A673 (cell line): ENCODE results near the gene CCER1. TPM values are rescaled to one million over a fixed set of nuclear protein-coding genes. Genes with fewer than 3 reads are reported as not detected.

Experiments
- BruUV-seq: library from RNA; stranded (reverse); fragments of 400-500 nt; replicated peaks from 2 replicates; lab custom pipeline; 2021; lab: Mats Ljungman, UMichigan
- CTCF ChIA-PET: fragments of 300-600 bp; sonication (Branson Sonifier 250); formaldehyde crosslinking; loops from one replicate; lab custom pipeline; 2022; ENCODE audit warnings: antibody characterized with exemption; lab: Charles Lee
- POLR2A ChIA-PET: fragments of 300-600 bp; sonication (Branson Sonifier 250); formaldehyde crosslinking; loops from one replicate; lab custom pipeline; 2022; ENCODE audit warnings: antibody characterized with exemption; ENCODE audit not compliant: low non-redundant PET; lab: Charles Lee
- DNase-seq: peaks from one replicate; pipeline ENCODE4 v3.0.0-alpha.2; 2015; ENCODE audit warnings: low spot score
- H3K27ac ChIP-seq: fragments of 200-600 bp; sonication (generic); 2 replicates; pipeline ENCODE4 v1.5.1; 2016; ENCODE audit warnings: mixed run types, low read depth, mild to moderate bottlenecking, mixed read lengths, antibody characterized with exemption, low read length; ENCODE audit not compliant: poor library complexity, severe bottlenecking
- H3K27me3 ChIP-seq: fragments of 200-600 bp; sonication (generic); replicated peaks from 2 replicates; pipeline ENCODE4 v1.6.1; 2017; ENCODE audit warnings: mixed run types, low read depth, mild to moderate bottlenecking, mixed read lengths, antibody characterized with exemption, low read length; ENCODE audit not compliant: insufficient read depth, poor library complexity
- H3K36me3 ChIP-seq: fragments of 200-600 bp; sonication (generic); 2 replicates; pipeline ENCODE4 v1.6.1; 2016; ENCODE audit warnings: mixed run types, mild to moderate bottlenecking, mixed read lengths, antibody characterized with exemption, low read length; ENCODE audit not compliant: insufficient read depth, poor library complexity, severe bottlenecking
- H3K4me1 ChIP-seq: fragments of 200-600 bp; sonication (generic); 2 replicates; pipeline ENCODE4 v1.6.1; 2017; ENCODE audit warnings: mixed run types, mild to moderate bottlenecking, mixed read lengths, antibody characterized with exemption, low read length; ENCODE audit not compliant: insufficient read depth, poor library complexity, severe bottlenecking
- H3K4me3 ChIP-seq: fragments of 200-600 bp; sonication (generic); 2 replicates; pipeline ENCODE4 v1.5.1; 2016; ENCODE audit warnings: low read depth, mixed run types, mild to moderate bottlenecking, mixed read lengths, low read length; ENCODE audit not compliant: poor library complexity, severe bottlenecking
- H3K9me3 ChIP-seq: fragments of 200-600 bp; sonication (generic); 2 replicates; pipeline ENCODE4 v1.6.1; 2016; ENCODE audit warnings: mixed run types, low read depth, mild to moderate bottlenecking, mixed read lengths, antibody characterized with exemption, low read length; ENCODE audit not compliant: poor library complexity, severe bottlenecking
- CTCF ChIP-seq: fragments of 300-800, 200-600 bp; sonication (generic); conservative IDR thresholded peaks from 2 replicates; pipeline ENCODE4 v1.5.1; 2017; ENCODE audit warnings: low read depth, mild to moderate bottlenecking, antibody characterized with exemption, low read length, moderate library complexity, mixed read lengths
- EZH2 ChIP-seq: fragments of 200-600 bp; sonication (generic); IDR thresholded peaks from 2 replicates; pipeline ENCODE4 v1.6.1; 2017; ENCODE audit warnings: borderline replicate concordance, low read depth, mild to moderate bottlenecking, mixed read lengths, antibody characterized with exemption, low read length; ENCODE audit not compliant: poor library complexity, severe bottlenecking
- intact Hi-C: fragments of 100-400 bp; cut with micrococcal nuclease; formaldehyde crosslinking; loops from one replicate; pipeline ENCODE4 v1.10.0; 2022; ENCODE audit not compliant: unreplicated experiment
- total RNA-seq: library from RNA; stranded (reverse); gene quantifications from 2 replicates; pipeline ENCODE4 v1.2.3, GENCODE V29; 2021

Gene CCER1
- total RNA-seq, 1 experiment from 2014 or later = not detected

- no peak for TF ChIP-seq CTCF
- TF ChIP-seq EZH2 = no peak
- Histone ChIP-seq H3K4me3 (no peak overlapping the region), H3K27me3 (no peaks in the 10 kb centered on the region), H3K27ac (no peak overlapping the region), H3K9me3 (no peaks in the 10 kb centered on the region), H3K36me3 (no peaks in the 10 kb centered on the region), H3K4me1 (no peaks in the 10 kb centered on the region)
- CTCF ChIA-PET = no interaction called here
- no TSS peak for BruUV-seq
- intact Hi-C loops = no loop called here
- DNase-seq = no peak
- POLR2A ChIA-PET = no interaction called here
Observed at GRCh38 chr12:90954428-90954827, 548 bp downstream of the CCER1 start.

- Histone ChIP-seq H3K4me1 (no peaks in the 10 kb centered on the region), H3K27ac (no peak overlapping the region), H3K36me3 (no peaks in the 10 kb centered on the region), H3K9me3 (no peaks in the 10 kb centered on the region), H3K4me3 (no peak overlapping the region), H3K27me3 (no peaks in the 10 kb centered on the region)
- POLR2A ChIA-PET = no interaction called here
- peak; percentile 33; the same call in 1 of the 2 replicates for TF ChIP-seq CTCF
- no peak for TF ChIP-seq EZH2
- intact Hi-C loops = no loop called here
- DNase-seq = peak; percentile 10
- no TSS peak for BruUV-seq
- CTCF ChIA-PET = no interaction called here
Observed at GRCh38 chr12:90953956-90954421, 987 bp downstream of the CCER1 start.

GRCh38 chr12:90951432-90952105, 3.4 kb downstream of the CCER1 start:
- BruUV-seq = no TSS peak
- no peaks in the 10 kb centered on the region for H3K36me3 ChIP-seq
- no peak overlapping the region for H3K4me3 ChIP-seq
- ChIA-PET CTCF (no interaction called here), POLR2A (no interaction called here)
- intact Hi-C loops = no loop called here
- no peaks in the 10 kb centered on the region for H3K4me1 ChIP-seq
- H3K27me3 ChIP-seq = no peaks in the 10 kb centered on the region
- no peak for DNase-seq
- TF ChIP-seq CTCF = no peak
- no peak for TF ChIP-seq EZH2
- H3K9me3 ChIP-seq = no peaks in the 10 kb centered on the region
- H3K27ac ChIP-seq = no peak overlapping the region
